ENCODE results near the gene PRPSAP2. TPM values are rescaled to one million over a fixed set of nuclear protein-coding genes. Genes with fewer than 3 reads are reported as not detected.

Gene PRPSAP2
- total RNA-seq, 4 donors from 2014 or later = 20.9 to 27.6 (median 23.4) TPM

- ATAC-seq = no peak
These were observed 120.7 kb downstream of the PRPSAP2 start for GRCh38 chr17:18978655-18979054.

More at GRCh38 chr17:18978655-18979054, 120.7 kb downstream of the PRPSAP2 start:
- Histone ChIP-seq H3K27ac (no peak overlapping the region), H3K4me1 (no peaks in the 10 kb centered on the region), H3K4me3 (no peak overlapping the region), H3K9me3 (no peaks in the 10 kb centered on the region), H3K27me3 (no peaks in the 10 kb centered on the region), H3K36me3 (peaks cover 0 to 43% of the 10 kb centered on the region in 2 donors)
- WGBS, 2 donors (ENCODE audit: low coverage in 1 of 2) = no CpG with 5 or more reads among the region's 17 CpGs
- no peak for TF ChIP-seq EP300 (IDR thresholded peaks at IDR 0.05)
- no peak for TF ChIP-seq POLR2AphosphoS5 (IDR thresholded peaks at IDR 0.05)
- no peak for TF ChIP-seq POLR2A (IDR thresholded peaks at IDR 0.05)
- no peak for TF ChIP-seq CTCF (IDR thresholded peaks at IDR 0.05)

Small RNAs within 50 kb of the gene (small RNA-seq; reads per million reads assigned to genes)
- 0 reads per million in 4 donors for gene RF00324

Other genes starting within 250 kb of the PRPSAP2 start
- gene TBC1D28, start 213.7 kb upstream of the PRPSAP2 start, total RNA-seq = not detected
- gene FOXO3B, start 175.8 kb upstream of the PRPSAP2 start, total RNA-seq = 10 to 100 TPM in 1 of 4 donors, 1 to 10 TPM in 3; 4.7 to 12.0 (median 6.8) TPM
- under 1 TPM in 1 of 4 donors, not detected in 3; 0.16 TPM for gene FBXW10, start 114.1 kb upstream of the PRPSAP2 start, total RNA-seq
- gene TVP23B, start 76.9 kb upstream of the PRPSAP2 start, total RNA-seq = 10 to 100 TPM; 23.5 to 58.6 (median 32.2) TPM
- gene SLC5A10, start 94.0 kb downstream of the PRPSAP2 start, total RNA-seq = not detected
- gene FAM83G, start 146.6 kb downstream of the PRPSAP2 start, total RNA-seq = 10 to 100 TPM in 3 of 4 donors, 1 to 10 TPM in 1; 6.7 to 17.9 (median 11.7) TPM
- gene GRAP, start 188.8 kb downstream of the PRPSAP2 start, total RNA-seq = 1 to 10 TPM; 1.1 to 7.1 (median 4.1) TPM

Measured in gastroesophageal sphincter (tissue), 4 donors.